ENCODE results near the gene TBC1D1.

- TF ChIP-seq CTCF (conservative IDR thresholded peaks at IDR 0.05; ENCODE audit: low read depth, low read length) (no peak), EZH2 (IDR thresholded peaks at IDR 0.05; ENCODE audit: low read length, unreplicated experiment) (no peak), EZH2phosphoT487 (IDR thresholded peaks at IDR 0.05; ENCODE audit: borderline replicate concordance, low read length) (no peak)
Measured at GRCh38 chr4:37934096-37934495, 43.2 kb downstream of the TBC1D1 start.

All from PC-3 (cell line).